ENCODE measurements around the gene KCNAB1. TPM values are rescaled to one million over a fixed set of nuclear protein-coding genes. Genes with fewer than 3 reads are reported as not detected.
A peak's percentile ranks its signal among the peaks of the same experiment; 100 is the strongest.

Gene KCNAB1
- polyA plus RNA-seq, 1 donor: 2.5 TPM

DNA sequence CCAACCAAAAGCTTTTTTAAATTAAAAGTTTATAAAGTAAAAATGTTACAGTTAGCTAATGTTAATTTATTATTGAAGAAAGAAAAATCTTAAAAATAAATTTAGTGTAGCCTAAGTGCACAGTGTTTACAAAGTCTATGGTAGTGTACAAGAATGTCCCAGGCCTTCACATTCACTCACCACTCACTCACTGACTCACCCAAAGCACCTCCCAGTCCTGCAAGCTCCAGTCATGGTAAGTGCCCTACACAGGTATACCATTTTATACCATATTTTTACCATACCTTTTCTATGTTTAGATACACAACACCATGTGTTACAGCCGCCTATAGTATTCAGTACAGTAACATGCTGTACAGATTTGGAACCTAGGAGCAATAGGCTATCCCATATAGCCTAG lies 405.4 kb downstream of the KCNAB1 start:
- Histone ChIP-seq H3K36me3 (ENCODE audit: control insufficient read depth, insufficient read depth, low read length) (no peaks in the 10 kb centered on the region), H3K27ac (ENCODE audit: low read length) (no peak overlapping the region), H3K27me3 (ENCODE audit: control insufficient read depth, insufficient read depth, low read length) (no peaks in the 10 kb centered on the region), H3K4me3 (ENCODE audit: low read length) (no peak overlapping the region), H3K9me3 (ENCODE audit: control insufficient read depth, low read depth, low read length) (no peaks in the 10 kb centered on the region), H3K4me1 (ENCODE audit: control insufficient read depth, insufficient read depth, low read length) (no peaks in the 10 kb centered on the region)
- no CpG with 5 or more reads among the region's 1 CpG for WGBS (ENCODE audit: insufficient coverage, low lambda C conversion rate)
- DNase-seq: no peak

DNA sequence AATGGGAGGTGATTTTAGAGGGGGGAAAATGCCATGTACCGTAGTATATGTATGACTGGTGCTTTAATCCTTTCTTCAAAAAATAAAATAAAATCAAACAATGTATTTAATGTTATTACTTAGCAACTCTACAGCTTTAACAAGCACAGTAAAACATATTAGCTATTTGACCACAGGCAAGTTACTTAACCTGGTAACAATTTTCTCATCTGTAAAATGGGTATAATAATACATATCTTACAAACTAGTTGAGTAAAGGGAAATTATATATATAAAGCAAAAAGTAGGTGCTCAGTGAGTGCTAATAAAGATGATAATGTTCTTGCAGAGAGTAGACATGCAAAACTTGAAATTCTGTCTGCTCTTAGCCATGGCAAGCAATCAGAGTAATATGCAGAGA lies 406.7 kb downstream of the KCNAB1 start:
- Histone ChIP-seq H3K27ac (ENCODE audit: low read length) (no peak overlapping the region), H3K9me3 (ENCODE audit: control insufficient read depth, low read depth, low read length) (no peaks in the 10 kb centered on the region), H3K36me3 (ENCODE audit: control insufficient read depth, insufficient read depth, low read length) (no peaks in the 10 kb centered on the region), H3K4me3 (ENCODE audit: low read length) (no peak overlapping the region), H3K4me1 (ENCODE audit: control insufficient read depth, insufficient read depth, low read length) (no peaks in the 10 kb centered on the region), H3K27me3 (ENCODE audit: control insufficient read depth, insufficient read depth, low read length) (no peaks in the 10 kb centered on the region)
- WGBS (ENCODE audit: insufficient coverage, low lambda C conversion rate): 100% methylated on average over 1 of the region's 1 CpG
- DNase-seq: no peak

DNA sequence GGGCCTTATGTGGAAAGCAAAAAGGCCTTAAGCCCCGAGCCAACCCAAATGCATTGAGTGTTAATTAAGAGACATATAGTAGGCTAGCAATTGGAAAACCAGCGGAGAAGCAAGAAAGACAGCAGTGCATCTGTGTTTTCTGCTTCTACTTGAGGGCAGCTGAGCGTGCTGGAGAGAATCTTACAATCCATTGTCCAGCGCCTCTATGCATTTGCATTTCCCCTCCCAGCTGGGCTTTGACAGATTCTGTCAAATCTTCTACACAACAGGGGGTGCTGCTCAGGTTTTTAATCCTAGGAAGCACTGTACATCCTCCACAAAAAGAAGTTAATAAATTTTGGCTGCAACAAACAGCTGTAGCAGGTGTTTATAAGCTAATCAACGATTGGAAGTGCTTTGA lies 410.6 kb downstream of the KCNAB1 start:
- Histone ChIP-seq H3K4me1 (ENCODE audit: control insufficient read depth, insufficient read depth, low read length) (peaks cover 13% of the 10 kb centered on the region), H3K9me3 (ENCODE audit: control insufficient read depth, low read depth, low read length) (no peaks in the 10 kb centered on the region), H3K27me3 (ENCODE audit: control insufficient read depth, insufficient read depth, low read length) (no peaks in the 10 kb centered on the region), H3K36me3 (ENCODE audit: control insufficient read depth, insufficient read depth, low read length) (no peaks in the 10 kb centered on the region), H3K27ac (ENCODE audit: low read length) (no peak overlapping the region), H3K4me3 (ENCODE audit: low read length) (no peak overlapping the region)
- no CpG with 5 or more reads among the region's 5 CpGs for WGBS (ENCODE audit: insufficient coverage, low lambda C conversion rate)
- DNase-seq: no peak

DNA sequence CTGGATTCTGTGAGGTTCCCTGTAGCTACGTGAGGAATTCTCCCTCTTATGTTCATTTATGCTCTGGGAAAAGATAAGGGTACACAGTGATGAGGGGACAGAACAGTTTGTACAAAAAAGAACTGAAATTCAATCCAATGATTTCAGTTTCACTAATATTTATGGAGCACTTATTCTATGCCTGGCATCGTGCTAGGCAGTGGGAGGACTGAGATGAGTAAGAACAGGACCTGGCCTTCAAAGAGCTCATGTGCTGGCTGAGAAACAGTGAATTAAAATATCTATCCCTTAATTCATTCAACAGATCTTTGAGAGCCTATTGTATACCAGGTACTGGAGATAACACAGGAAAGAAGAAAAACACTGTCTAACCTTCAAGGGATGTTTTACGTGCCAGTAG lies 412.4 kb downstream of the KCNAB1 start:
- H3K4me3 ChIP-seq (ENCODE audit: low read length): no peak overlapping the region
- no peaks in the 10 kb centered on the region for H3K36me3 ChIP-seq (ENCODE audit: control insufficient read depth, insufficient read depth, low read length)
- WGBS (ENCODE audit: insufficient coverage, low lambda C conversion rate): no CpG with 5 or more reads among the region's 3 CpGs
- DNase-seq: no peak
- no peak overlapping the region for H3K27ac ChIP-seq (ENCODE audit: low read length)
- H3K9me3 ChIP-seq (ENCODE audit: control insufficient read depth, low read depth, low read length): no peaks in the 10 kb centered on the region
- peaks cover 18% of the 10 kb centered on the region for H3K4me1 ChIP-seq (ENCODE audit: control insufficient read depth, insufficient read depth, low read length)
- H3K27me3 ChIP-seq (ENCODE audit: control insufficient read depth, insufficient read depth, low read length): no peaks in the 10 kb centered on the region

DNA sequence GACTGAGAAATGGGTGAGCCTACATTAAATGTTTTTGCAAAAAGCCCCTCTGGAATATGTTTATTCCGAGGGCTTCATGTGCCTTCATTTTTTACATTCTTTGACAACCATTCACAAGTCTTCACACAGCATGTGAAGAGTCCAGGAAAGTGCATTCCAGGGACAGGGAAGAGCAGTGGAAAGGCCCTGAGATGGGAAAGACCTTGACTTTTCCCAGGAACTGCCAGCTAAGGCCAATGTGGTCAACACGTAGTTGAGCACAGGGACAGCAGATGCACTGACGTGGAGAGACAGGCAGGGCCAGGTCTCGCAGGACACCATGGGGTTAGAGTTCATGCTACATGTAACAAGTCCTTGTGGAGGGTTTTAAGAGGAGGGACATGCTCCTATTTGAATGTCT lies 412.8 kb downstream of the KCNAB1 start:
- H3K9me3 ChIP-seq (ENCODE audit: control insufficient read depth, low read depth, low read length): no peaks in the 10 kb centered on the region
- DNase-seq: no peak
- no peaks in the 10 kb centered on the region for H3K27me3 ChIP-seq (ENCODE audit: control insufficient read depth, insufficient read depth, low read length)
- no peaks in the 10 kb centered on the region for H3K36me3 ChIP-seq (ENCODE audit: control insufficient read depth, insufficient read depth, low read length)
- no peak overlapping the region for H3K27ac ChIP-seq (ENCODE audit: low read length)
- no peak overlapping the region for H3K4me3 ChIP-seq (ENCODE audit: low read length)
- H3K4me1 ChIP-seq (ENCODE audit: control insufficient read depth, insufficient read depth, low read length): peaks cover 18% of the 10 kb centered on the region
- WGBS (ENCODE audit: insufficient coverage, low lambda C conversion rate): no CpG with 5 or more reads among the region's 4 CpGs

DNA sequence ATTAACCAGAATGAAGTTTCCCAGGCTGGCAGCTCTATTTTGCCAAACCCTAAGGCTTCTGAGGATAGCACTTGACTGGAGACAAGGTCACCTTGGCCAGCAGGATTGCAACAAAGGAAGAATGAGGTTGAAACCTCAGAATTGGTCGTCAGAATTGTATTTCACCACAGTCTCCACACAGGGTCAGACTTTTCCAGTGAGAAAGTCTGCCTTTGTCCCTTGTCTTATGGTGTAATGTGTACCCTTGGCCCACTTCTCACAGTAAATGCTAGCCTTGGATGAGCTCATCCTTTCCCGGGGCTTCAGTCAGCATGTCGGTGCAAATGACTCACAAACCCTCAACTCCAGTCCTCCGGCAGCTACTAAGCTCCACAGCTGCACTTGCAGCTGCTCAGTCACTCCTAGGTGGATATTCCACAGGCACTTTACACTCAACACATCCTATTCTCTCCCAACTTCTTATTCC lies 414.8 kb downstream of the KCNAB1 start:
- Histone ChIP-seq H3K27me3 (ENCODE audit: control insufficient read depth, insufficient read depth, low read length) (no peaks in the 10 kb centered on the region), H3K4me3 (ENCODE audit: low read length) (no peak overlapping the region), H3K27ac (ENCODE audit: low read length) (peak overlapping the region; percentile 64), H3K4me1 (ENCODE audit: control insufficient read depth, insufficient read depth, low read length) (peaks cover 18% of the 10 kb centered on the region), H3K9me3 (ENCODE audit: control insufficient read depth, low read depth, low read length) (no peaks in the 10 kb centered on the region), H3K36me3 (ENCODE audit: control insufficient read depth, insufficient read depth, low read length) (peaks cover 11% of the 10 kb centered on the region)
- DNase-seq: peak; percentile 90 to 95
- WGBS (ENCODE audit: insufficient coverage, low lambda C conversion rate): no CpG with 5 or more reads among the region's 4 CpGs

DNA sequence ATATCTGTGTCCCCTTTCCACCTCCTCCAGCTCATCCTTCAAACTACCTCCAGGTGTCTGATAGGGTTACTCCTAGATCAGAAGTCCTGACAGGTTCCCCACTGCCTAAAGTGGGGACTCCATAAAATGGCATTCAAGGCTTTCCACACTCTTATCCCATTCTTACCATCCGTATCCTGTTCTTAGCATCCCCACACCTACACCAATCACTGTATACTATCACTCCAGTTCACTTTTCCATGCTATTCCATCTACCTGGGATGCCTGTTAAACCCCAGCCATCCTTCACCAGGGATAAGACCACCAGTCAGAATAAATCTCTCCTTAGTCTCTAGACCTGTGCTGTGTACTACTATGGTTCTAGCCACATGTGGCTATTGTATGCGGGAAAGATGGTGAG lies 415.4 kb downstream of the KCNAB1 start:
- WGBS (ENCODE audit: insufficient coverage, low lambda C conversion rate): 100% methylated on average over 1 of the region's 2 CpGs
- Histone ChIP-seq H3K4me1 (ENCODE audit: control insufficient read depth, insufficient read depth, low read length) (peaks cover 18% of the 10 kb centered on the region), H3K27ac (ENCODE audit: low read length) (peak overlapping the region; percentile 64)

DNA sequence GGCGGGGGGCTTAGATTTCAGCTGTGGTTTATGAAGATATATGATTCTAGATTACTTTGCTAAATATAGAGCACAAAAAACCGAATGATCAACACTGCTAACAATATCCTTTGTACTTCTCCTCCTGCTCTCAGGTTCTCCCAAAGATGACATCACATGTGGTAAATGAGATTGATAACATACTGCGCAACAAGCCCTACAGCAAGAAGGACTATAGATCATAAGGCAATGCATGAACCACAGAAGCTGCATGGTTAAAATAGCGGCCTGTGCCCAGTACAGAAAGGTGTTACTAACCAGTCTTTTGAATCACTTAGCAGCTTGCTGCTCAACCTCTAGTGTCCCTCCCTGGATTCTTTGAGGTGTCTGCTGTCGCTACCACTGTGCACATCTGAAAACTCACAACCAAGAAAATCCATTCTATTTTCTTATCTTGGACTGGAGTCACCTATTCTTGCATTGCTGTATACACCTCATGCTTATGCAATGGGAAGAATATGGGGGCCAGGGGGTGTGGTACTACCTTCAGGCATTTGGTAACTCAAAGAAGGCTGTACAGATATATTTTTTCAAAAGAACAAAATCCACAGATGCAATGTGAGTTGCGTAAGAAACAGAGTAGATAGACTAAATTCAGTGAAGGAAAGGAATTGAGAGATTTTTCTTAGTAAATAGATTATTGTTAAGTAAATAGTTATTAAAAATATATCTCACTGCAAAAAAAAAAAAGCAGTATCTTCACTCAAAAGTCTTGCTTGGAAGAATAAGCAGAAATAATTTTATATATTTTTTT lies 416.3 kb downstream of the KCNAB1 start:
- Histone ChIP-seq H3K36me3 (ENCODE audit: control insufficient read depth, insufficient read depth, low read length) (peaks cover 16% of the 10 kb centered on the region), H3K4me3 (ENCODE audit: low read length) (no peak overlapping the region), H3K27ac (ENCODE audit: low read length) (no peak overlapping the region), H3K4me1 (ENCODE audit: control insufficient read depth, insufficient read depth, low read length) (peaks cover 18% of the 10 kb centered on the region), H3K9me3 (ENCODE audit: control insufficient read depth, low read depth, low read length) (no peaks in the 10 kb centered on the region), H3K27me3 (ENCODE audit: control insufficient read depth, insufficient read depth, low read length) (no peaks in the 10 kb centered on the region)
- peak in 1 of 2 donors; percentile 37 for DNase-seq
- WGBS (ENCODE audit: insufficient coverage, low lambda C conversion rate): 100% methylated on average over 1 of the region's 6 CpGs

More for the DNA sequence above, 415.4 kb downstream of the KCNAB1 start:
- Histone ChIP-seq H3K36me3 (ENCODE audit: control insufficient read depth, insufficient read depth, low read length) (peaks cover 11% of the 10 kb centered on the region), H3K9me3 (ENCODE audit: control insufficient read depth, low read depth, low read length) (no peaks in the 10 kb centered on the region), H3K4me3 (ENCODE audit: low read length) (no peak overlapping the region), H3K27me3 (ENCODE audit: control insufficient read depth, insufficient read depth, low read length) (no peaks in the 10 kb centered on the region)
- no peak for DNase-seq

DNA sequence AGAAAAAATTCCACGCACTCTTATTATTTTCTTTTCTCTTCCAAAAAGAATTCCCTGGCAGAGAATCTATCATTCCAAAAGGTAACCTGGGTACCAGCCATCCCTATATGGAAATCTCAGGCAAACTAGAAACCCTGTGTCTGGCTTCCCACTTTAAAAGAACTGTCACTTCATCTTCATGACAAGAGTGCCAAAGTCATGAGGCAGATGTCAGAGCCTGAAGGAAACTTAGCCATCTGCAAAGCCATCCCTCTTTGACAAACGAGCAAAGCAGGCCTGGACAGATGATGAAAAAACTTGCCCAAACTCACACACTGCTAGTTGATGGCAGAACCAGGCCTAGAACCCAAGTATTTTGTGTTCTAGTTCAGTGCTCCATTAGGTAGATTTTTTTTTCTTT lies 418.7 kb downstream of the KCNAB1 start:
- Histone ChIP-seq H3K27ac (ENCODE audit: low read length) (no peak overlapping the region), H3K4me1 (ENCODE audit: control insufficient read depth, insufficient read depth, low read length) (peaks cover 18% of the 10 kb centered on the region), H3K27me3 (ENCODE audit: control insufficient read depth, insufficient read depth, low read length) (no peaks in the 10 kb centered on the region), H3K4me3 (ENCODE audit: low read length) (no peak overlapping the region), H3K9me3 (ENCODE audit: control insufficient read depth, low read depth, low read length) (no peaks in the 10 kb centered on the region), H3K36me3 (ENCODE audit: control insufficient read depth, insufficient read depth, low read length) (peaks cover 38% of the 10 kb centered on the region)
- WGBS (ENCODE audit: insufficient coverage, low lambda C conversion rate): no CpG with 5 or more reads among the region's 2 CpGs
- DNase-seq: no peak

DNA sequence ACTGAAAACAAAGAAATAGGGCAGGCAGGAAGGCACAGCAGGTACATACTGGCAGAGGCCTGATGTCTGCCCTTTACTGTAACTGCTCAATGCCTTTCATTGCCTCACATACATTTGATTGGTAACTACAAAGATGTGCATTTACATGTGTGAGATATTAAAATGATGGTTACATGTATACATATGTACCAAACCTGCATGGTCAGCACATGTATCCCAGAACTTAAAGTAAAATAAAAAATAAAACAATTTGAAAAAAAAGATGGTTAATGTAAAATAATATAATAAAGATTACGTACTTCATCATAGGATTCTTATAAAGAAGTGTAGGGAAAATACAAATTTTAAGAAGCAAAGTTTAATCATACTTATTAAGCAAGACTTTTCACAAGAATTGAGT lies 419.4 kb downstream of the KCNAB1 start:
- H3K36me3 ChIP-seq (ENCODE audit: control insufficient read depth, insufficient read depth, low read length): peaks cover 43% of the 10 kb centered on the region
- no peak for DNase-seq
- H3K4me1 ChIP-seq (ENCODE audit: control insufficient read depth, insufficient read depth, low read length): peaks cover 14% of the 10 kb centered on the region
- H3K9me3 ChIP-seq (ENCODE audit: control insufficient read depth, low read depth, low read length): no peaks in the 10 kb centered on the region
- no peaks in the 10 kb centered on the region for H3K27me3 ChIP-seq (ENCODE audit: control insufficient read depth, insufficient read depth, low read length)
- WGBS (ENCODE audit: insufficient coverage, low lambda C conversion rate): 100% methylated on average over 1 of the region's 1 CpG
- H3K27ac ChIP-seq (ENCODE audit: low read length): no peak overlapping the region
- no peak overlapping the region for H3K4me3 ChIP-seq (ENCODE audit: low read length)

All from large intestine (tissue), 3 donors.